CD1c-positive myeloid dendritic cell (primary cell): Measurements from ENCODE around the gene GMPPA.

Experiments
- DNase-seq: peaks from one replicate; pipeline ENCODE4 v3.0.0-alpha.2; 2016; ENCODE audit errors: extremely low spot score

GMPPA gene

DNA sequence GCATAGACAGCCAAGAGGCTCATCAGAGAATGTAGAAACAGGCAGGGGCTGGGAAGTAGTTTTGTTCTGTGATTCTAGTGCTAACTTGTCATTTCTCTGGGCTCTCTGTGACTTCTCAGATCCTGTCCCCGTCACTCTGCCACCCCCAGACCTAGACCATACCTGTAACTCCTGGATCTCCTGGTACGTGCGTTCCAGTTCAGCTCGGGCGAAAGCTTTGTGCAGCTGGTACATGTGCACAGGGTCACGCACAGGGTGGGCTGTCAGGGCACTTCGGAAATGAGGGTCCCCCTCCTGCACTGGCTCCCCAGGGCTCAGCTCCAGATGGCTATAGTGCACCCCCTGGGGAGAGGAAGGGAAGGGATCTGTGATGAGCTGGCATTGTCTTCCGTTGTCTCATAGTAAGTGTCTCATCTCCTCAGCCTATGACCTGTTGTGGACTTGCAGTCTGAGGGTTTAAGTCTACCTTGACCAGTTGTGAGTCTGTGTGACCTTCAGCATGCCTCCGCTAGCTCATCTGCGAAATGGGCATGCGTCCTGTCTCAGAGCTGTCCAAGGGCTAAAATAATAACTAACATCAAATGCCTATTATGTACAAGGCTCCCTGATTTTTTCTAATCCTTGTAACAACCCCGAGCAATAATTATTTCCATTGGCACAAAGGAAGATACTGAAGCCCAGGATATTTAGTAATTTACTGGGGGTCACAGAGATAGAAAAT is 42.3 kb downstream of the GMPPA start:
- no peak for DNase-seq

GRCh38 chr2:219541611-219542180 is 43.0 kb downstream of the GMPPA start:
- peak; percentile 75 for DNase-seq

- DNase-seq: no peak
These were observed 44.4 kb downstream of the GMPPA start for GRCh38 chr2:219542931-219543595.

DNA sequence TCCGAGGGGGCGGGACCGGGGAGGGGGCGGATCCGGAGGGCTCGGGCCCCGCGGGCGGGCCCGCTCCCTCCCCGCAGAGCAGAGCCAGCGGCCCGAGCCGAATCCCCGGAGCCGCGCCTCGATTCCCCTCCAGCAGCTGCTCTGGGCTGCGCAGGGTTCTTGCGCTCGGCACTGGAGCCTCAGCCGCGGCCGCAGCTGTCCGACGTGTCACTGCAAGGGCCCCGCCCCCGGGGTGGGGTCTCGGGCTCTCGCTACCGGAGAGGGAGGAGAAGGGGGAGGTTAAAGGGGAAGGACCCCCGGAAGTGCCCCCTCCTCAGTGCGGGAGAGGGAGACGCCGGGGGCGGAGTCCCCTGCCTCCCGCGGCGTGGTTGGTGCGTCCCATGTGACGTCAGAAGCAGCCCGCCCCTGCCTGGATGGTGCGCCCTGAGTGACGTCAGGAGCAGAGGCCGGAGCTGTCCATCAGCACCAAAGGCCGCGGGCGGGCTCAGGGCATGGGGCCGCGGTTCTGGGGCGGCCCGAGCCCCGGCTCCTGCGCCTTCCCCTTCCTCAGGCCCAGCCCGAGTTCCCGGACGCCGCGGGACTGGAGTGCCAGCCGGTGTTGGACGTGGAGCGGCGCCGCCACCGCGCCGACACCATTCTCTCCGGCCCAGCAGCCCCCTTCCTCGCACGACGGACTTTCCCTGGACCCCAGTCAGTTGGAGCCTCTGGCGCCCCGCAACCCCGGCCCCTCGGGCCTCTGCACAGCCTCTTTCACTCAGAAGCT is 45.1 kb downstream of the GMPPA start, which contains the start of the genes CHPF and TMEM198:
CHPF (minus strand) TSS at position 214 of the 763 bp plus-strand sequence. CDS start 271 bp downstream, outside the sequence.
TMEM198 (plus strand) TSS at position 433 of the 763 bp plus-strand sequence. CDS start 700 bp downstream, outside the sequence.
- peak; percentile 95 for DNase-seq

- DNase-seq: no peak
These were observed 45.9 kb downstream of the GMPPA start for GRCh38 chr2:219544567-219544966.

DNA sequence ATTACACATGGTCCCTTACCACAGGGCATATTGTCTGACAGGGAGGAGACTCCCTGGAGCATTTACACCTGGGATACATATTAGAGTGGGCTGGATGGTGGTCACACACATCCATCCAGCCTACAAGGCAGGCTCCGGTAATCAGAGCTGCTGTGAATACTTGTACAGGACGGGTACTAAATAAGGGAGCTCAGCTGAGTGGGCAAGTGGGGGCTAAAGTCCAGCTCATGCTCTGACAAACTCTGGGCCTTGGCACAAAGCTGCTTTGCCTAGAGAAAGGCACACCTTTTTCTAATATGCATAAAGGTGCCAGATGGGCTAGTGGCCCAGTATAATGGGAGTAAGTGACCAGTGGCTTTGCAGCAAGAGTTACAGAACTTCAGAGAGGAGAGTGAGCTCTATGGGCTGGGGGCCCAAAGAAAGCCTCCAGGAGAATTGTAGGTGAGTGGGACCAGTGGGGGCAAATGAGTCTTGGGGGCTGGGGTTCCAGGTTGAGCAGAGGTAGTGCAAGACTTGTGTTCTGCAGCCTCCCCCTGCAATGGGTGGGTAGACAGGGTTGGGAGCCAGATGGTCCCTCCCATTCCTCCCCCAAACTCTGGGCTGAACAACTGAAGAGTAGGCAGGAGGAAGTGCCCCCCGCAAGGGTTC is 46.7 kb downstream of the GMPPA start:
- DNase-seq: no peak

DNA sequence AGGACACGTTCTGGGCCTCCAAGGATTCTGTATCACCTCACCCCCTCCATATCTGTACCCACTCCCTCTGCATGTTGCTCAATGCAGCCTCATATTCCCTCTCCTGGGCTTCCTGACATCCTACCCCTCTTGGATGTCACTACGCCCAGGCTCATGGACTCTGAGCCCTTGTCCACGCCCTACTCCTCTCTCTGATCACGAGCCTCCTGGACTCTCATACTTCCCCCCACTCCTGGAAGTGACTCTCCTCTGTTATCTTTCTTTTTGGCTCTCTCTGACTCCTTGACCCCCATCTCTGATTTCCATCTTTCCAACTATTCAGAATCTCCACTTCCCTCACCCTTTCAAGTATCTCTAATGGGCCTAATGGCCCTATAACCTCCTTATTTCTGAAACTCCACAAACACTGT is 47.3 kb downstream of the GMPPA start:
- DNase-seq: no peak

DNA sequence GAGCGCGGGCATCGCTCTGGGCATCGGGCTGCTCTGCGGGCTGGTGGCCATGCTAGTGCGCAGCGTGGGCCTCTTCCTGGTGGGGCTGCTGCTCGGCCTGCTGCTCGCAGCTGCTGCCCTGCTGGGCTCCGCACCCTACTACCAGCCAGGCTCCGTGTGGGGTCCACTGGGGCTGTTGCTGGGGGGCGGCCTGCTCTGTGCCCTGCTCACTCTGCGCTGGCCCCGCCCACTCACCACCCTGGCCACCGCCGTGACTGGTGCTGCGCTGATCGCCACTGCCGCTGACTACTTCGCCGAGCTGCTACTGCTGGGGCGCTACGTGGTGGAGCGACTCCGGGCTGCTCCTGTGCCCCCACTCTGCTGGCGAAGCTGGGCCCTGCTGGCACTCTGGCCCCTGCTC is 48.9 kb downstream of the GMPPA start:
- DNase-seq: no peak

DNA sequence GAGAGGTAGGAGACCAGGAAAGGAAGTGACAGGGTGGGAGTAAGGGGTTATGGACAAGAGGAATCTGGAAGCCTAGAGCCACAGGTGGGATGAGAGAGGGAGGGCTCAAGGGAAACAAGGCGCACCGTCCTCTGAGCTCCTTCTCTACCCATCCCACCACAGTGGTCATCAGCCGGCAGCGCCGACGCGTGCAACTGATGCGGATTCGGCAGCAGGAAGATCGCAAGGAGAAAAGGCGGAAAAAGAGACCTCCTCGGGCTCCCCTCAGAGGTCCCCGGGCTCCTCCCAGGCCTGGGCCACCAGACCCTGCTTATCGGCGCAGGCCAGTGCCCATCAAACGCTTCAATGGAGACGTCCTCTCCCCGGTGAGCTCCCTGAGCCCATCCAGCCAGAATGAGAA is 50.3 kb downstream of the GMPPA start:
- DNase-seq: no peak

DNA sequence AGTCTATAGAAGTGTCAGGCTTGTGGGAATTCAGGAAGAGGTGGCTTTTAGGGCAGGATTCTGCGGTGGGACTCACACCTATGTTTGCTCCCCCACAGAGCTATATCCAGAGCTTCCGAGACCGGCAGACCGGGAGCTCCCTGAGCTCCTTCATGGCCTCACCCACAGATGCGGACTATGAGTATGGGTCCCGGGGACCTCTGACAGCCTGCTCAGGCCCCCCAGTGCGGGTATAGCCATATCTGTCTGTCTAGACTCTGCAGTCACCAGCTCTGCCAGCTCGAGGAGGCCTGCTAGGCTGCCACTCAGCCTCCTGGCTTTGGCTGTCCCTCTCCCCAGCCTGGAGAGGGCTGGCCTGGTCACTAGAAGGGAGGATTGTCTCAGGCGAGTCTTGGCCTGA is 50.9 kb downstream of the GMPPA start:
- no peak for DNase-seq

- DNase-seq: peak; percentile 34
These were observed 53.0 kb downstream of the GMPPA start for GRCh38 chr2:219551441-219552381.

GRCh38 chr2:219552382-219553167 is 53.9 kb downstream of the GMPPA start:
- DNase-seq: peak; percentile 83

DNA sequence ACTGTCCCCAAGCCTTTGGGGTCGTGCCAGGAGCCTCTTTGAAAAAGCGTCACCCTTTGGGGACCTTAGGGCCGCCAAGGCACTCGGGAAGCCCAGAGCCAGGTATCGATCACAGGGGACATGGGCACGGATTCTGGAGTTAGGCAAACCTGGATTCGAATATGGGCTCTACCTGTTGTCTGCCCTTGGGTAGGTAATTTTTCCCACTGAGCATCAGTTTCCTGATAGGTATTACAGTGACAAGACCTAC is 54.4 kb downstream of the GMPPA start:
- no peak for DNase-seq

GRCh38 chr2:219553463-219553963 is 54.8 kb downstream of the GMPPA start:
- no peak for DNase-seq

GRCh38 chr2:219554350-219554749 is 55.7 kb downstream of the GMPPA start:
- DNase-seq: no peak

DNA sequence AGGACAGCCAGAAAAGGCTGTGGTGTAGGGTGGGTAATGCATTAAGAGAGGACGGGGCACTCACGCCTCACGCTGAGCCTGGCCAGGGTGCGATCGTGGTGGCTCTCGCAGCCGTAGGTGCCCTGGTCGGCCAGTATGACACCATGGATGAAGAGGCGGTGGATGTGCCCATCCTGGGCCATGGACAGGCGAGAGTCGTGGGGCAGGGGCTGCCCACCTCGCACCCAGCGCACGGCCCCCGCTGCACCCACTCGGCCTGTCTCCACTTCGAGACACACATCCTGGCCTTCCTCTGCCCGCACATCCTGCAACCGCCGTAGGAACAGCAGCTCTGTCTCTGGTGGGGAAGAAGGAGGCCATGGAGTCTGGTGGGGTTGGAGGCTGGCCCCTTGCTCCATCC is 57.3 kb downstream of the GMPPA start:
- DNase-seq: no peak

GRCh38 chr2:219556413-219556812 is 57.7 kb downstream of the GMPPA start:
- DNase-seq: no peak
